Effector memory CD4-positive, alpha-beta T cell (primary cell): Measurements from ENCODE around the gene PALM3.

Source experiments
- DNase-seq, 3 donors: peaks; one replicate each; pipeline ENCODE4 v3.0.0-alpha.2; 2020
- H3K27ac ChIP-seq: 2 replicates; pipeline ENCODE4 v1.7.0; 2013; ENCODE audit warnings: mild to moderate bottlenecking, low read length, moderate library complexity; ENCODE audit not compliant: insufficient read depth, poor library complexity, severe bottlenecking
- H3K27me3 ChIP-seq: replicated peaks from 2 replicates; pipeline ENCODE4 v1.7.0; 2013; ENCODE audit warnings: mild to moderate bottlenecking, low read length; ENCODE audit not compliant: insufficient read depth, control insufficient read depth, poor library complexity, severe bottlenecking
- H3K36me3 ChIP-seq: 2 replicates; pipeline ENCODE4 v1.7.0; 2013; ENCODE audit warnings: mild to moderate bottlenecking, low read length, moderate library complexity; ENCODE audit not compliant: control insufficient read depth, insufficient read depth
- H3K4me1 ChIP-seq: 2 replicates; pipeline ENCODE4 v1.7.0; 2013; ENCODE audit warnings: low read length, mild to moderate bottlenecking; ENCODE audit not compliant: control insufficient read depth, insufficient read depth, poor library complexity, severe bottlenecking
- H3K4me3 ChIP-seq: 2 replicates; pipeline ENCODE4 v1.7.0; 2013; ENCODE audit warnings: low read length, low read depth, mild to moderate bottlenecking; ENCODE audit not compliant: insufficient read depth, poor library complexity, severe bottlenecking
- H3K9me3 ChIP-seq: 2 replicates; pipeline ENCODE4 v1.7.0; 2013; ENCODE audit warnings: mild to moderate bottlenecking, low read length, moderate library complexity; ENCODE audit not compliant: control insufficient read depth

PALM3 gene

GRCh38 chr19:14089662-14090508 is 28.0 kb upstream of the PALM3 start:
- Histone ChIP-seq H3K4me3 (peak overlapping the region; percentile 49), H3K36me3 (peaks cover 5% of the 10 kb centered on the region), H3K4me1 (no peaks in the 10 kb centered on the region), H3K9me3 (no peaks in the 10 kb centered on the region), H3K27me3 (no peaks in the 10 kb centered on the region), H3K27ac (peak overlapping the region; percentile 32)
- peak in 2 of 3 donors; percentile 29 to 36 for DNase-seq

GRCh38 chr19:14089412-14089661 is 27.5 kb upstream of the PALM3 start:
- Histone ChIP-seq H3K9me3 (no peaks in the 10 kb centered on the region), H3K27me3 (no peaks in the 10 kb centered on the region), H3K36me3 (peaks cover 5% of the 10 kb centered on the region), H3K27ac (no peak overlapping the region), H3K4me1 (no peaks in the 10 kb centered on the region), H3K4me3 (no peak overlapping the region)
- DNase-seq = no peak

GRCh38 chr19:14088634-14089411 is 26.9 kb upstream of the PALM3 start:
- no peak for DNase-seq
- Histone ChIP-seq H3K9me3 (no peaks in the 10 kb centered on the region), H3K4me1 (no peaks in the 10 kb centered on the region), H3K36me3 (peaks cover 5% of the 10 kb centered on the region), H3K27me3 (no peaks in the 10 kb centered on the region), H3K27ac (no peak overlapping the region), H3K4me3 (no peak overlapping the region)

GRCh38 chr19:14086098-14086497 is 24.2 kb upstream of the PALM3 start:
- H3K4me3 ChIP-seq = no peak overlapping the region
- H3K4me1 ChIP-seq = peaks cover 9% of the 10 kb centered on the region
- H3K36me3 ChIP-seq = peaks cover 5% of the 10 kb centered on the region
- H3K9me3 ChIP-seq = no peaks in the 10 kb centered on the region
- DNase-seq = no peak
- no peaks in the 10 kb centered on the region for H3K27me3 ChIP-seq
- H3K27ac ChIP-seq = no peak overlapping the region

- H3K27me3 ChIP-seq = no peaks in the 10 kb centered on the region
- H3K4me1 ChIP-seq = peaks cover 12% of the 10 kb centered on the region
- no peak within 1 kb of the TSS for H3K4me3 ChIP-seq
Measured at GRCh38 chr19:14085309-14085995, 23.6 kb upstream of the PALM3 start, which contains the start of gene C19orf67. Gene C19orf67 (minus strand): TSS chr19:14085783. CDS start chr19:14085627, 156 bp downstream.

GRCh38 chr19:14082675-14082960 is 20.7 kb upstream of the PALM3 start:
- Histone ChIP-seq H3K27ac (peak overlapping the region; percentile 39), H3K27me3 (no peaks in the 10 kb centered on the region), H3K4me3 (no peak overlapping the region), H3K9me3 (no peaks in the 10 kb centered on the region), H3K36me3 (no peaks in the 10 kb centered on the region), H3K4me1 (peaks cover 12% of the 10 kb centered on the region)
- DNase-seq = no peak

More at GRCh38 chr19:14085309-14085995, 23.6 kb upstream of the PALM3 start, which contains the start of gene C19orf67:
- peaks cover 5% of the 10 kb centered on the region for H3K36me3 ChIP-seq
- no peak for DNase-seq
- no peak within 1 kb of the TSS for H3K27ac ChIP-seq
- no peaks in the 10 kb centered on the region for H3K9me3 ChIP-seq

GRCh38 chr19:14081797-14082674 is 20.2 kb upstream of the PALM3 start:
- peak overlapping the region; percentile 69 for H3K4me3 ChIP-seq
- H3K27me3 ChIP-seq = no peaks in the 10 kb centered on the region
- H3K9me3 ChIP-seq = no peaks in the 10 kb centered on the region
- H3K4me1 ChIP-seq = peaks cover 12% of the 10 kb centered on the region
- peak overlapping the region; percentile 78 for H3K27ac ChIP-seq
- no peaks in the 10 kb centered on the region for H3K36me3 ChIP-seq
- peak in 1 of 3 donors; percentile 22 for DNase-seq

- Histone ChIP-seq H3K4me3 (peak overlapping the region; percentile 69), H3K9me3 (no peaks in the 10 kb centered on the region), H3K27me3 (no peaks in the 10 kb centered on the region), H3K4me1 (peaks cover 12% of the 10 kb centered on the region), H3K27ac (peak overlapping the region; percentile 78), H3K36me3 (no peaks in the 10 kb centered on the region)
- peak; percentile 97 to 99 (median 99) for DNase-seq
Measured at GRCh38 chr19:14080887-14081796, 19.3 kb upstream of the PALM3 start.

- no peak for DNase-seq
- Histone ChIP-seq H3K4me1 (peaks cover 30% of the 10 kb centered on the region), H3K9me3 (no peaks in the 10 kb centered on the region), H3K27ac (no peak overlapping the region), H3K4me3 (no peak overlapping the region), H3K27me3 (no peaks in the 10 kb centered on the region), H3K36me3 (no peaks in the 10 kb centered on the region)
Measured at GRCh38 chr19:14078411-14078810, 16.5 kb upstream of the PALM3 start.
